Measurements from ENCODE around the gene CD34.

GRCh38 chr1:207948536-207949250 lies 37.8 kb upstream of the CD34 start:
- TF ChIP-seq CTCF (IDR thresholded peaks at IDR 0.05), result no peak
- TF ChIP-seq POLR2A (IDR thresholded peaks at IDR 0.05), result no peak

Data from right lobe of liver (tissue), 4 donors.